Measurements from ENCODE around the gene POLE. TPM values are rescaled to one million over a fixed set of nuclear protein-coding genes. Genes with fewer than 3 reads are reported as not detected.
A peak's percentile ranks its signal among the peaks of the same experiment; 100 is the strongest.

Gene POLE
- total and polyA plus RNA-seq, 9 of the 15 experiments (the other 6 are each of a cell fraction or from before 2014, with no cell fraction given) = 2.4 to 154 (median 49.6) TPM

GRCh38 chr12:132622437-132623071 lies 64.6 kb downstream of the POLE start (continued):
- TF ChIP-seq ZNF274 (IDR thresholded peaks at IDR 0.05; ENCODE audit: borderline replicate concordance, low read depth, low read length) (no peak), HNRNPH1 (optimal IDR thresholded peaks at IDR 0.05; ENCODE audit: low read depth, low read length) (no peak), ZNF766 (CRISPR knock-in tag; conservative IDR thresholded peaks at IDR 0.05) (no peak), L3MBTL2 (IDR thresholded peaks at IDR 0.05) (peak; percentile 31; the same call in 1 of the 2 replicates), POLR2G (IDR thresholded peaks at IDR 0.05; ENCODE audit: low read depth, low read length) (no peak), MITF (IDR thresholded peaks at IDR 0.05) (no peak; the same call in 1 of the 2 replicates), GTF2B (IDR thresholded peaks at IDR 0.05; ENCODE audit: extremely low read depth, insufficient read length) (no peak), ZNF311 (CRISPR knock-in tag; IDR thresholded peaks at IDR 0.05) (no peak), YY1 (IDR thresholded peaks at IDR 0.05; ENCODE audit: borderline replicate concordance in 1 of 3, control insufficient read depth in 1 of 3, extremely low read depth in 1 of 3, insufficient read depth in 3 of 3, insufficient read length in 1 of 3, insufficient replicate concordance in 2 of 3, low read depth in 1 of 3, low read length in 2 of 3) (peak in 1 of 3 experiments; percentile 4), SRSF7 (optimal IDR thresholded peaks at IDR 0.05; ENCODE audit: low read depth, low read length) (no peak), VEZF1 (CRISPR knock-in tag; IDR thresholded peaks at IDR 0.05) (peak; percentile 28; the same call in 1 of the 2 replicates), OTX1 (CRISPR knock-in tag; IDR thresholded peaks at IDR 0.05) (no peak), CC2D1A (IDR thresholded peaks at IDR 0.05) (no peak), ZSCAN29 (IDR thresholded peaks at IDR 0.05) (no peak)
- TF ChIP-seq, protein P1, sequence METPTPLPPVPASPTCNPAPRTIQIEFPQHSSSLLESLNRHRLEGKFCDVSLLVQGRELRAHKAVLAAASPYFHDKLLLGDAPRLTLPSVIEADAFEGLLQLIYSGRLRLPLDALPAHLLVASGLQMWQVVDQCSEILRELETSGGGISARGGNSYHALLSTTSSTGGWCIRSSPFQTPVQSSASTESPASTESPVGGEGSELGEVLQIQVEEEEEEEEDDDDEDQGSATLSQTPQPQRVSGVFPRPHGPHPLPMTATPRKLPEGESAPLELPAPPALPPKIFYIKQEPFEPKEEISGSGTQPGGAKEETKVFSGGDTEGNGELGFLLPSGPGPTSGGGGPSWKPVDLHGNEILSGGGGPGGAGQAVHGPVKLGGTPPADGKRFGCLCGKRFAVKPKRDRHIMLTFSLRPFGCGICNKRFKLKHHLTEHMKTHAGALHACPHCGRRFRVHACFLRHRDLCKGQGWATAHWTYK (CRISPR knock-in tag; IDR thresholded peaks at IDR 0.05) = no peak
